GM18499 (cell line): ENCODE results near the gene FASTK.
A peak's percentile ranks its signal among the peaks of the same experiment; 100 is the strongest.
"Not testable (repeated sequence)": the region's sequence is repeated elsewhere in the genome, so short reads cannot be mapped to it uniquely, and the experiment has no call there.

ENCODE experiments used
- ATAC-seq: cut with Tn5 transposase; IDR thresholded peaks from one replicate; pipeline ENCODE4 v1.9.1; 2021; ENCODE audit warnings: moderate number of reproducible peaks; ENCODE audit not compliant: insufficient read depth, unreplicated experiment

The FASTK gene

DNA sequence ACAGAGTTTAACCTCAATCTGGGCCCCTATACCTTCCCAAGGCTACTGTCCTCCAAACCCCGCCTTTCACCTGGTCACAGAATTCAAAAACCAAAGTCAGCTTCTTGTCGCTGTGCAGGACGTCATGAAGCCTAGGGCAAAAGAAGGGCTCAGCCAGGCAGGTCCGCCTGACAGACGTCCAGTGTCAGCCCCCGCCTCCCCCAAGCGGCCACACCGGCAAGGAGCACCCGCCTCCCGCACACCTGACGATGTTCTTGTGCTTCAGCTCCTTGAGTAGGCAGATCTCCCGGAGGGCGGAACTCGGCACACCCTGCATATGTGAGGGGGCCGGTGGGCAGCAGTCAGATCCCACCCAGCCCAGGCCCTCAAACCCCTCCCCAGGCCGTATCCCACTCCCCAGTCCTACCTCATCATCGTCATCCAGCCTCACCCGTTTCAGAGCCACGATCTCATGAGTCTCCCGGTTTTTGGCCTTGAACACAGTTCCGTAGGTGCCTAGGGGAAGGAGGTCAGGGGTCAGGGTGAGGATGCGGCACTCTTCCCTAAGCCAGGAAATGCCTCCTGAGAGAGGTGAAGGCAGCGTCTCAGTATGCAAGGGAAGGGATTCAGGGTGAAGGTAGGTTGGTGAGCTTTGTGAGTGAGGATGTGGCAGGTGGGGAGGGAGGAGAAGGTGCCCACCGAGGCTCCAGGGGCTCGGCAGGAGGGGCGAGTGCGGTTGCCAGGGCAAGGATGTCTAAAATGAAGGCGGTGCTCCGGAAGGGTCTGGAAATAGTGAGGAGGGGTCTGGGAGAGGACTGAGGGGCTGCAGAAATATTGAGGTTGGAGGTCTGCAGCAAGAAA is 23.7 kb downstream of the FASTK start:
- no peak for ATAC-seq

DNA sequence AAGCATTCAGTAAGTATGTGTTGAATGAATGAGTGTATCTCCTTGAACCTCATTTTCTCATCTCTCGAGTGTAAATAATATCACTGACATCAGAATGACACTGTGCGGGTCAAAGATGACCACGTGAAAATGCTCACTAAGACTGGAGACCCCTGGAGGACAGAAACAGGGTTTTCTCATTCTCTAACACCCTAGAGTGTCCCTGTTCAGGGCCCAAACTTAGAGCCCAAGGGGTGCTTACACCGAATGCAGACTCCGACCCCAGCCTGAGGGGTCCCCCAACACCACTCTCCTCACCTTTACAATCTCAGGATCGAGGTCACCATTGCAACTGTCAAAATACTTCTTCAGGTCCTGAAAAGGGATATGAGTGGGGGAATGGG is 24.3 kb downstream of the FASTK start:
- ATAC-seq, result no peak

DNA sequence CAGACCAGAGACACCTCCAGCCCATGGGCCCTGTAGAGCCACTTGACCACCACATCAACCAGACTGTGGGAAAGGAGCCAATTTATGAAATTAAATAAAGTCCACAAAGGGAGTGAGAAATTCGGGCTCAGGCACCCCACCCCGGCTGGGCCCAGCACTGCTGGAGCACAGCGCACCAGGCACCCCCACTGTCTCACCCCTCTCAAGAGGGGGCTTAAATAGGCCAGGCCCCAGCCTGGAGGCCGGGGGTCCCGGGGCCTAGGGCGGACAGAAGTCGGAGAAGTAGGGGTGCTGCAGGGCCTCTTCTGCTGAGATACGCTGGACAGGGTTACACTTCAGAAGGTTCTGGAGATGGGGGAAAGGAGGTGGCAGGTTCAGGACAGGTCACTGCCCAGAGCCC is 26.9 kb downstream of the FASTK start:
- no peak for ATAC-seq

DNA sequence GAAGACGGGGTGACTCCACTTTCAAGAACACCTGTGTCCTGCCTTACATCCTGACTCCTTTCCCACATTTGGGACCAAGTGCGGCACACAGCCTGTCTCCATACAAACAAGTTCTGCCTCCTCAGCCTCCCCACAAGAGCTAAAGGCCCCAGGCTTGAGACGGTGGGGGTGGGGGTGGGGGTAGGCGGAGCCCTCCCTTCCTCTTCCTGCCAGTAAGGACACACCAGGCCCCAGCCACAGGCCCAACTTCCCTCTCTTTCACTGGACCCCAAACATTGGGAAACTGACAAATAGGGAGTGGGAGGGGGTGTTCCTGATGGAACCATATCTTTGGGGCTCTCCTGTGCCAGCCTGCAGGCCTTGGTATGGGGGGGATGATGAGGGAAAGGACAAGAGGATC is 27.5 kb downstream of the FASTK start:
- ATAC-seq, result no peak

DNA sequence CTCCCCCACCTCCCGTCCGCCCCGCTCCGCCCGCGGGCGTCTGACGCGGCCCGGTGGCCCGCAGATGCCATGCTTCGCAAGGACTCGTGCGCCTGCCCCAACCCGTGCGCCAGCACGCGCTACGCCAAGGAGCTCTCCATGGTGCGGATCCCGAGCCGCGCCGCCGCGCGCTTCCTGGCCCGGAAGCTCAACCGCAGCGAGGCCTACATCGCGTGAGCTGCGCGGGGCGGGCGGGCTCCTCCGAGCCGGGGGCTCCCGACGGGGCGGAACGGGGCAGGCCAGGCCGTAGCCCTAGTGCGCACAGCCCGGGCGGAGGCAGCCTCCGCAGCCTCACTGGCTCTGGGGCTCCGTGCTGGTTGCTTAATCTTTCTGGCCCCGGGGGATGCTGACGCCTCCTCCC is 29.5 kb downstream of the FASTK start:
- no peak for ATAC-seq

DNA sequence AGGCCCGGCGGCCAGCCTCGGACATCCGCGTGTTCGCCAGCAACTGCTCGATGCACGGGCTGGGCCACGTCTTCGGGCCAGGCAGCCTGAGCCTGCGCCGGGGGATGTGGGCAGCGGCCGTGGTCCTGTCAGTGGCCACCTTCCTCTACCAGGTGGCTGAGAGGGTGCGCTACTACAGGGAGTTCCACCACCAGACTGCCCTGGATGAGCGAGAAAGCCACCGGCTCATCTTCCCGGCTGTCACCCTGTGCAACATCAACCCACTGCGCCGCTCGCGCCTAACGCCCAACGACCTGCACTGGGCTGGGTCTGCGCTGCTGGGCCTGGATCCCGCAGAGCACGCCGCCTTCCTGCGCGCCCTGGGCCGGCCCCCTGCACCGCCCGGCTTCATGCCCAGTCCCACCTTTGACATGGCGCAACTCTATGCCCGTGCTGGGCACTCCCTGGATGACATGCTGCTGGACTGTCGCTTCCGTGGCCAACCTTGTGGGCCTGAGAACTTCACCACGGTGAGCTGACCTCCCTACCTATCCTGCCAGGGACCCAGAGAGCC is 31.6 kb downstream of the FASTK start:
- ATAC-seq, result no peak

DNA sequence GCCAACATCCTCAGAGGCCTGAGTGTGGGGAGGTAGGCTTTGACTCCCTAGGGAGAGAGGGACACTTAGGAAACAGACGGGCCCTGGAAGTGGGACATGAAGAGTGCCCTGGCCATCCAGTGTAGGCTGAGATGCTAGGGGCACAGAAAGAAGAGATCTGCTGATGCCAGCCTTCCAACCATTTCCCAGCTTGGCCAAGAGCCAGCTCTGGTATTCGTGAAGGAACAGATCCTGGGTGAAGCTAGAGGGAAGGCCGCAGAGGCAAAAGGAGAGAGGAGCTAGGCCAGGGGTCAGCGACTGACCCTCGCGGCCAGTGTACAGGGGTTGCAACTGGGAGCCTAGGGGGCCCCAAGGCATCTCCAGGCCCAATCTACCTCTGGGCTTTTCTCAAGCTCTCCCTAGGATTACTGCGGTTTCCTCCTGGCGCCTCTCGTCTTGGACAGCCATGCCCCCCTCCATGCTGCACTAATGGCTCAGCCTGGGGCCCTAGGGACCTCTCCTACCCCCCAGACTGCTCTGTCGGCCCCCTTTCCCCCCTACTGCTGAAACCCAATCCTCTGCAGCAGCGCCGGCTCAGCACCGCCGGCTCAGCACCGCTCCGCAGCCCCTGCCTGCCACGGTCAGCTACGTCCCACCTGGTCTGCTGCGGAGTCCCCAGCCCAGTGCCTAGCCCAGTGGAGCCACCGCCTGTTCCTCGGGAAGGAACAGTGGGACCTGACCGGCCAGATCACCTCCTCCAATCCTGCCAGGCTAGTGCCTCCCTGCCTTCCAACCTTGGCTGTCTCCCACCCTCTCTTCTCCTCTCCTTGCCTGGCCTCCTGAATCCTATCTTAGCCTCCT is 32.4 kb downstream of the FASTK start, which contains the start of gene ASIC3:
Gene ASIC3, plus strand, starts transcription at position 556 of the 840 bp plus-strand sequence. CDS start 355 bp downstream, outside the sequence.
- ATAC-seq, result no peak

DNA sequence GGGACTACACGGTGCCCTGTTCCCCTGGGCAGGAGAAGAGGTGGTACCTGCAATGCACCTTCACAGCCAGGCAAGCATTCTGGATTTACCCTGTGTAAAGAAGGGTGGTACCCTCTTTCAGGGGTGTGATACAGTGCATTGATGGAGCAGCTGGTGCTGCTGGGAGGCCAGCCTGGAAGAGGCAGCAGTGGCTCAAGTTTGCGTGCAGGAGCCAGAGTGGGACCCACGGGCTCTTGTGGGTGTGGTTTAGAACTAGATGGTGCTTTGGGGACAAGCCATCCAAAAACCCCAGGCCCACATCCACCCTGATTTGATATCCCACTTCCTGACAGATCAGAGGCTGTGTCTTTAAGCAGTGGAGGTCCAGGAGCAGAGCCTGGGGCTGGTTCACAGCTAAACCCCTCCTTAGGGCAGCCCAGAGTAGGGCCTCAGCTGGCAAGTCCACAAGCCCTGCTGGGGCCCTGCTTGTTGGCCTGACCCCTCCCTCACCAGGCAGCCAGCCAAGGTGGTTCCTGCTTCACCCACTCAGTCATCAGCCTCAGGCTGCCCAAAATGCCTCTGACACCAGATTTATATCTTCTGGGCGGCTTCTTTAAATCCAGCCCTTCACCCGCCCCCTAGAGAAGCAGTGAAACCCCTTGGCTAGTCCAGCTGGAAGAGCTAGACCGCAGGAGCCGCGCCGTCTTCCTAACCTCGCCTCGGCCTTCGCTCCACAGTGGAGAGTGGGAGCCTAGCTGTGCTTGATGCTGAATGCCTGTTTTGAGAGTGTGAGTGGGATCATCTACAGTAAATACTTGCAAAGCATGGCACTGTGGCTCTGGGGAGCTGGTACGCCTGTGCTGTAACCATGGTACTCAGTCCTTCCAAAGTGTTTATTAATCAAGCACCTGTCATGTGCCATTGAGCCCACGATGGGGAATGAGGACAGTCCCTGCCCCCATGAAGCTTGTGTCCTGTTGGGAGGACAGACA is 33.7 kb downstream of the FASTK start:
- no peak for ATAC-seq

DNA sequence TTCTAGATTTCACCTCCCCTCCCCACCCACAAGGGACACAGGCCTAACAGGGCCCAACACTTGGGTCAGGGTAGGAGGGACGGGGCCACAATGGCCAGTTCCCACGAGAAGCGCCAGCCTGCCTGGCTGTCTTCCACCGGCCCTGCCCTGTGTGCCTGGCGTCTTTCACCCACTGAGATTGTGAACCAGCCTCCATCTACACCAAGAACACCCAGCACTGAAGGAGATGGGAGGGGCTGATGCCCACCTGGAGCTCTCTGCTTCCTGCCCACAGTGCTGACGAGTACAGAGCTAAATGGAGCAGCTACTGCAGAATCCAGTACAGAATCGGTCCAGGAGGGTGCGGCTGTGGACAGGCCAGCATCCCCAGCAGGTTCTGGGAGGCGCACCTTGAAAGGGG is 34.6 kb downstream of the FASTK start:
- ATAC-seq, result no peak

DNA sequence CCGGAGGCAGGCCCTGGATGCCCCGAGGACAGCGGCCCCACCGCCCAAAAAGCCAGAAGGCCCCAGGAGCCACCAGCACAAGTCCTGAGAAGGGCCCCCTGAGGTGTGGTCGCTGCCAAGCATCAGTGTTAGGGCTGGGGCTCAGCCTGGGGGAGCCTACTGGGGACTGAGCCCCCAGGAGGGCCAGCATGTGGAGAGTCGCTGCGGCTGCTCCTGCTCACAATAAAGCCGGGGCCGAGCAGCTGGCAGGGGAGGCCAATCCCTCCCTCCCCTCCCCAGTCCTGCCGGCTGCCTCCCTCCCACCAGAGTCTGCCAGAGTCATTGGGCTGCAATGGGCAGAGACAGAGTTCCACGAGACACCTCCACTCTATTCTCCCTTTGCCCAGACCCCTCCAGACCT is 35.3 kb downstream of the FASTK start:
- no peak for ATAC-seq

DNA sequence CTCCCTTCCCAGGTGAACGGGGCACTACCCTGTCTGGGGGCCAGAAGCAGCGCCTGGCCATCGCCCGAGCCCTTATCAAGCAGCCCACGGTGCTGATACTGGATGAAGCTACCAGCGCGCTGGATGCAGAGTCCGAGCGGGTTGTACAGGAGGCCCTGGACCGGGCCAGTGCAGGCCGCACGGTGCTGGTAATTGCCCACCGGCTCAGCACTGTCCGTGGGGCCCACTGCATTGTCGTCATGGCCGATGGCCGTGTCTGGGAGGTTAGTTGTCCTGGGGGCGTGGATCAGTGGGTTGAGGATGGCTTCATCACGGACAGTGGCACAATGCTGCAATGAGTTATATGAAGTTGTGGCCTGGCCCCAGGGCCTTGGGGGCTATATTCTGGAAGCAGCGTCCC is 36.6 kb downstream of the FASTK start:
- ATAC-seq, result no peak

DNA sequence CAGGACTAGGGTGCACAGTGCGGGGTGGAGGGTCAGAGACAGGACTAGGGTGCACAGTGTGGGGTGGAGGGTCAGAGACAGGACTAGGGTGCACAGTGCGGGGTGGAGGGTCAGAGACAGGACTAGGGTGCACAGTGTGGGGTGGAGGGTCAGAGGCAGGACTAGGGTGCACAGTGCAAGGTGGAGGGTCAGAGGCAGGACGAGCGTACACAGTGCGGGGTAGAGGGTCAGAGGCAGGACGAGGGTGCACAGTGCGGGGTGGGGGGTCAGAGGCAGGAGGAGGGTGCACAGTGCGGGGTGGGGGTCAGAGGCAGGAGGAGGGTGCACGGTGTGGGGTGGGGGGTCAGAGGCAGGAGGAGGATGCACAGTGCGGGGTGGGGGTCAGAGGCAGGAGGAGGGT is 37.2 kb downstream of the FASTK start:
- ATAC-seq, result not testable (repeated sequence)

DNA sequence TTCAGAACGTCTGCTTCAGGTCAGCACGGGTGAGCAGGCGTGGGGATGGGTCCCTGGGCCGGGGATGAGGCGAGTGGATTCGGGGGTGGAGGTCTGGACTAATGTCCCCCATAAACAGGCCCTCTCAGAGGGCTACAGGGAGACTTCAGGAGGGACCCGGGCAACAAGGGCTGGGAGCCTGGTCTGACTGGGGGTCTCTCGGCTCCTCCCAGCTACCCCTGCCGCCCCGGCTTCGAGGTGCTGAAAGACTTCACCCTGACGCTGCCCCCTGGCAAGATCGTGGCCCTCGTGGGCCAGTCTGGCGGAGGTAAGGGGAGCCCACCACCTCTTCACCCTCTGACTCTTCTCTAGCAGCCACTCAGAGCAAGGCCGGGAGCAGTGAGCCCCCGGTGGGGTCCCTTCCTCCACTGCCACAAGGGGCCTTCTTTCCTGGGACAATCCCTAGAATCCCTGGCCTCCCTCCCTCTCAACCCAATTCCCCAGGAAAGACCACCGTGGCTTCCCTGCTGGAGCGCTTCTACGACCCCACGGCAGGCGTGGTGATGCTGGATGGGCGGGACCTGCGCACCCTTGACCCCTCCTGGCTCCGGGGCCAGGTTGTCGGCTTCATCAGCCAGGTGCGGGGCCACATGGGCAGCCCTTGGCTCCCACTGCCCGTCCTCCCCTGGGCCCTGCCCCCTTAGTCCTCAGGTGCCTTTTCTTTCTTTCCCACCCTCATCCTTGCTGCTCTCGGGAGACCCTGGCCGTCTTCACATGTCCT is 39.8 kb downstream of the FASTK start:
- no peak for ATAC-seq

DNA sequence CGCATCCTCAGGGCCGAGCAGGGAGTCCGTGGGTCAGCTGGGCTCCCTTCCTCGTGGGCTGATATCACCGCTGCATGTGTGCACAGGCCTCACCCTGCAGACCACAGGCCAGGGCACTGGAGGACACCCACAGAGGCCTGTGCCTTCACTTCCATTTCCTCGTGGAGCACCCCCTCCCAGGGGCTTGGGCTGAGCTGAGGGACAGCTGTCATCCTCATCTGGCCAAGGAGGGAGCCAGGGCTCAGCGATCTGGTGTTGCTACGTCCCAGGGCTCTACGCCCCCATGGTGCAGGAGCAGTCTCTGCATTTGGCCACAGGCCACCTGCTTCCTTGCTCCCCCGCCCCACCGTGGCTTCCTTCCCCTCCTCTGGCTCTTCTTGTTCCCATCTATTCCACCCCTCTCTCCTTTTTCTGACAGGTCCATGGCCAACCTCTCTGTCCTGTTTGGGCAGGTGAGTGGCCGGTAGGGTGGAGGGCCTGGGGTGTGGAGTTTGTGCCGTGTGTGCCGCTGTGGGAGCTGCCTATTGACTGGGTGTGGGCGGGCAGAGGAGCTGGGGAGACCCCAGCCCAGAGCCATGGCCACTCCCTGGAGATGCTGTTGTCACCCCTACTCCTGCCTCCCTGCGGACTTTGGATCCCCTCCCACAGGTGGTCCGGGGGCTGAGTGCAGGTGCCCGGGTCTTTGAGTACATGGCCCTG is 40.6 kb downstream of the FASTK start:
- no peak for ATAC-seq

DNA sequence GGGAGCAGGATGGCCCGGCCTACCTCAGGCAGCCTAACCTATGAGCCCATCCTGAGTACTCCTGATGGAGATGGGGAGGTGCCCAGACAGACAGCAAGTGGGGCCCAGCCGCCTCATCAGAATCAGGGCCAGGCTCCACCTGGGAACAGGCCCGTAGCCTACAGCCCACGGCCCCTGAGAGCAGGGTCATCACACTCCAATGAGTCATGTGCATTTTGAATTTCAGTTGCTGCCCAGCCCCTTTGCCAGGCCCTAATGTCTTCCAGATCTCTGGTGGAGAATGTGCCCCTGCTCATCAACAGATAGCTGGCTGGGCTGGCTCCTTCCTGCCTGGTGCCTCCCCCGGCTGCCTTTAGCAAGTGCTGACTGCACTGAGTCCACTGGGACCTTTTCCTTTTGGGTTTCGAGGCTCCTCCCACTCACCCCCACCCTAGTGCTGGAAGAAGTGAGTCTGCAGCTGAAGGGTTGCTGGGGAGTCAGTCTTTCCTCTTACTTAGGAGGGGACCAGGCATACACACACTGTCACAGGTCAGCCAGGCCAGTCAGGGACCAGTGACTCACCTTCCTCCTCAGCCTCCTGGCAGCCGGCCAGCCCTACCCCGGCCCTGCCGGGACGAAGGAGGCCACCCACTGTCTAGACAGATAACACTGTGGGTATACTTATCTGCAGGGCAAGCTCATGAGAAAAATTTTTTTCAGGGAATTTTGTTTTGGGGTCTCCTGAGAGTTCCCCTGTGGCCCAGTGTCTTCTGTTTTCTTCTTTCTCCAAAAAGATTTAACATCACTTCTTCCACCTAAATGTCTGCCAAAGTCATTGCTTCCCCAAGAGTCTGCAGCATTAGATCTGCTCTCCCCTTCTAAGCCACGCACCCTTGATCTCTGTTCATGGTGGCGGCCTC is 41.4 kb downstream of the FASTK start:
- ATAC-seq, result peak; percentile 53

DNA sequence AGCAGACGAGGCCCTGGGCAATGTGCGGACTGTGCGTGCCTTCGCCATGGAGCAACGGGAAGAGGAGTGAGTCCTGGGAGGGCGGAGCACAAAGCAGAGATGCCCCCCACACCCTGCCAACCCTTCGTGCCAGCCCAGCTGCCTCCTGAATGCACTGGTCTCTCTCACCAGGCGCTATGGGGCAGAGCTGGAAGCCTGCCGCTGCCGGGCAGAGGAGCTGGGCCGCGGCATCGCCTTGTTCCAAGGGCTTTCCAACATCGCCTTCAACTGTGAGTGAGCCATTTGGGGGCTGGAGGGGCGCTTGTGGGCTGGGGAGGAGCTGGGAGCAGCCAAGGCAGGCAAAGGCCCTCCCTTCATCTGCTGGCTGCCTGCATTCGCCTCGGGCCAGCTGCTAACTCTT is 44.7 kb downstream of the FASTK start:
- ATAC-seq, result no peak

DNA sequence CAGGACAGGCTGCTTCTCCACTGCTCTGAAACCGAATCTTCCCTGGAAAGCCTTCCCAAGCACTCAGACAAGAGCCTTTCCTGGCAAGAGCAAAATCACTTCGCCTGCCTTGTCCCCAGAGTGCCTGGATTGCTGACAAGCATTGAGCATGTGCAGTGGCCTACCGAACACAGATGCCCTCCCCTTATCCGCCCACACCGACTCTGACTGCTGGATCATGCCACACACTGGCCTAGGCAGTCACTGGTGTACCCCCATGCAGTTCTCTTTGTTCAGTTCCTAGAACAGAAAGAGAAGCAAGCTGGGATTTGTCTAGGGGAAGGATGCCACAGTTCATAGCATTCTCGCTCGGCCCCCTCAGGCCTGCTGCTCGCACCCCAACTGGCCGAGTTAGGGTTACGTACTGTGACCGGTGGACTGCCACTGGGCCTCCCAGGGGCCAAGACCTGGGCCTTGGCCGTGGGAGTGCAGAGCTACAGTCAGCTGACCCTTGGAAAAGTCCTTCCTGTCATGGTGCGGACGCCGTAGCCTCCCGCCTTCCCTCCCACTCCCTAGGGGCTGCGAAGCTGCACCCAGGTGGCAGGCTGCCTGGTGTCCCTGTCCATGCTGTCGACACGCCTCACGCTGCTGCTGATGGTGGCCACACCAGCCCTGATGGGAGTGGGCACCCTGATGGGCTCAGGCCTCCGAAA is 45.4 kb downstream of the FASTK start:
- no peak for ATAC-seq
